CD4-positive, alpha-beta T cell treated with Interferon gamma for 1 hour (primary cell): ENCODE measurements around the gene RAB40B.

Experiments
- DNase-seq: peaks from one replicate; pipeline ENCODE4 v3.0.0-alpha.2; 2020

Gene RAB40B

DNA sequence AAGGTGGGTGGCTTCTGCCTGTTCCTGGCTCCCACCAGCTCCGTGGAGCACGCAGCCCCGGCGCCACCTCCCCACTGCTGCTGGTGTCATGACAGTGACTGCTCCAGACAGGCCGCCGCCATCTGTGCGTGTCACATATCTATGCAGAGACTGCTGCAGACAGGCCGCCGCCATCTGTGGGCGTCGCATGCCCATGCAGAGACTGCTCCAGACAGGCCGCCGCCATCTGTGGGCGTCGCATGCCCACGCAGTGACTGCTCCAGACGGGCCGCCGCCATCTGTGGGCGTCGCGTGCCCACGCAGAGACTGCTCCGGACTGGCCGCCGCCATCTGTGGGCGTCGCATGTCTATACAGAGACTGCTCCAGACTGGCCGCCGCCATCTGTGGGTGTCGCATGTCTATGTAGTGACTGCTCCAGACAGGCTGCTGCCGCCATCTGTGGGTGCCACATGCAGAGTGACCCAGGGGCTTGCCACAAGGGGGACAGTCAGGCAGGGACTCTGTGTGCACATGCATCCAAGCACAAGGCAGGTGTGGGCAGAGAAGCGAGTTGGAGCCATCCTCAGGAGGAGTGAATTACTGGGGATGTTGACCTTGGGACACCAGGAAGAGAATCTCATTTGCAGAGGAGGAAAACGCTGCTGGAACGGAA is 14.7 kb upstream of the RAB40B start:
- DNase-seq, result no peak

DNA sequence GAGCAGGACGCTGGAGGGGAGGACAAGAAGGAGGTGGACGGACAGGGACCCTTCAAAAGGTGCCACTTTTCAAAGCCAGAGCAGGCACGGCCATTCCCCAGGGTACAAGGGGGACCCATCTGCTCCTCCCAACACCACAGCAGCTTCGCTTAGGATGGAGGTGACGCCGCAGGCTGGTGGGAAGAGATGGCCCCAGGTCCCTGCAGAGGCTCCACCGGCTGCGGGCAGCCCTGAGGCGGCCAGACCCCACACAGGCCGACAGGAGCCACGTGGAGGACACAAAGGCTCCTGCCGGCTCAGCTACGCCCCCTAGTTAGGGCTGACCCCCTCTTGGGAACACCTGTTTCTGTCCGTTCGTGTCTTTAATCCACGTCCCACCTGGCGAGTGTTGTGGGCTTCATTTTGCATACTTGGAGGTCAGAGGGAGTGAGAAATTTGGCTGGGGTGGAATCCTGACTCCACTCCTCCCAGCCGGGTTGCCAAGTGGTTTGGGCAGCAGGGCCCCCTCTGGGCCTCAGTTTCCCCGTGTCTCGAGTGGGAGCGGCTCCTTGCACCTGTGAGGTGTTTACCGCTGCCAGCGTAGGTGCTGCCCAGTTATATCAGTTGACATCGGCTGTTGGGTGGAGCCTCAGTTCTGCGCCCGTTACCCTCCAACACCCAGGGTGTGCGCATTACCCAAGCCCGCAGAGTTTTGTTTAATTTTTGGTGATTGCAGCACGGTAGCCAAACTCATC is 12.2 kb upstream of the RAB40B start:
- DNase-seq, result no peak

DNA sequence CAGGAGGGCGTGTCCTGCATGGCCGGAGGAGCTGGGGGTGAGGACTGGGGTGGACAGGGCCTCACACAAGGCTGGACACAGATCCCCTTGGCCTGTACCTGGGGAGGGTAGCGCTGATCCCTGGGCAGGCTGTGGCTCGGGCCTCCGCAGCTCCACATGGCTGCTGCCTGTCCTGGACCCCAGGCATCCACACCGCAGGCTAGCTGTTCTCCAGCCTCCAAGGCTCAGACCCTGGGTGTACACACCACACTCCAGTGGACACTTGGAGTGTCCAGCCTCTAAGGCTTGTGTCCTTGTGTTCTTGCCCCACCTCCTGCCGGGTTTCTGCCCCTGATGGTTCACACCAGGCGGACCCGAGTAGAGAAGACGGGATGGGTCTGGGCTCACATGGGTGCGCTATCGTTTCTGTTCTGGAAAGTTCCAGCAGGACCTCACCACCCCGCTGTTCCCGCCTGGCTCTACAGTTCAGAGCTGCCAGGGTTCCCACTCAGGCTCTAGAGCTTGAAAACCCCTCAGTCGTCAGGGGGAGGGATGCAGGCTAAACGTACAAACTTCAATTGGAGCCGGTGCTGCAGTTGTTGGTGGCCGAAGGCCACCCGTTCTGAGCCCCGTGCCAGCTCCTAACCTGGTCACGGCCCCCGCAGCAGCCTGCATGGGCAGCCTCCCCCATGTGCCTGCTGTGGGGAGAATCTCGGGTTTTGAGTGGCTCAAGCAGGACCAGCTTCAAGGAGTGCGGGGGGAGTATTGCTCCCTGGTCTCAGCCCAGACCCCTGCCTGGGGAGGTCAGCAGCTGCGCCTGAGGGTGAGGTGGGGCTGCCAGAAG is 11.4 kb upstream of the RAB40B start:
- no peak for DNase-seq

DNA sequence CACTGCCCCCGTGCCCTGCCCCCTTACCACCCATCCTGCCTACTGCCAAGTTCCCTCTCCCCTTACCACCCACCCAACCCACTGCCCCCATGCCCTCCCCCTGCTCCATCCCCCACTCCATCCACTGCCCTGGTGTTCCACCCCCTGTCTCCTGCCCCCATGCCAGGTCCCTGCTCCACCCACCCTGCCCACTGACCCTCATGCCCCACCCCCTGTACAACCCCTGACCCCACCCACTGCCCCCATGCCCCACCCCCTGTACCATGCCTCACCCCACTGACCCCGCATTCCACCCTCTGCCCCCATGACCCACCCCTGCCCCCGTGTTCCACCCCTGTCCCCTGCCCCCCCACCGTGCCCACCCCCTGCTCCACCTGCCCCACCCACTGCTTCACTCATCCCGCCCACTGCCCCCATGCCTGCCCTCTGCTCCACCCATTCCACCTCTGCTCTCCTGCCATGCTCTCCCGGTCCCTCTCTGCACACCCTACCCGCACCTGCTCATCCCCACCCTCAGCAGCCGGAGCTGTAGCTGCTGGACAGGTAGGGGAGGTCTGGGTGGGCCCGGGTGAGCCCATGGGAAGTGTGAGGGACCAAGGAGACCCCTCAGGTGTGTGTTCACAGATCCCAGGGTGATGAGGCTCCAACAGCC is 10.7 kb upstream of the RAB40B start:
- no peak for DNase-seq

DNA sequence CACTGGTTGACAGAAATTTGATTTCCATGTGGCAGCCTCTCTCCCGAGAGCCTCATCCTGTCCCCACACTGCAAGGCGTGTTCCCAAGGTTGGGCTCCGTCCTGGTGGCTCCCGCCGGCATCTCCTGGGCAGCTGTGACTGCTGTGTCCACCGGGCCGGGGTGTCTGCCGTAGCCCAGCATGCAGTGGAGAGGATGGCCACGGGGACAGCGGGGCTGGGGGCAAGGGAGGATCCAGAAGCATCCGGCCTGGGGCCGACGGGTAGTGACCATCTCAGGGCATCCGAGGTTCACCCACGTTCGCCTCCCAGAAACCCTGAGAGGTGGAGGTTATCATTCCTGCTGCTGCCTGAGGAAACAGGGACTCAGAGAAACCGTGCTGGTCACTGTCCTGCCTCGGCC is 7.3 kb upstream of the RAB40B start:
- DNase-seq, result no peak

DNA sequence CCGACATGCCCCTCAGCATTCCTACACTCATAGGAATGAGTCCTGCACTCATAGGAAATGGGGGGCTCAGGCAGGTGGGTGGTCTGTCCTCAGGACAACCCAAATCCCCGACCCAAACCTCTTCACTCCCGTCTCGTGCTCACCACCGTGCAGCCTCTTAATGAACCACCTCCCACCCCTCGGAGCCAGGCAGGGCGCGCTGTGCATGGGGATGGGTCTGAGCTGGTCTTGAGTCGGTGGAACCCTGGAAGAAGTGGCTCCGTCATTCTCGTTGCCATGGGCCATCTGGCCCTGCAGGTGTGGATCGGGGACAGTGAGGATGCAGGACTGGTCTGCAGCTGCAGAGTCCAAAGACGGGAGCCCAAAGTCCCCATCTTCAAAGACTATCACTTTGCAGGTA is 6.4 kb upstream of the RAB40B start:
- DNase-seq, result no peak

DNA sequence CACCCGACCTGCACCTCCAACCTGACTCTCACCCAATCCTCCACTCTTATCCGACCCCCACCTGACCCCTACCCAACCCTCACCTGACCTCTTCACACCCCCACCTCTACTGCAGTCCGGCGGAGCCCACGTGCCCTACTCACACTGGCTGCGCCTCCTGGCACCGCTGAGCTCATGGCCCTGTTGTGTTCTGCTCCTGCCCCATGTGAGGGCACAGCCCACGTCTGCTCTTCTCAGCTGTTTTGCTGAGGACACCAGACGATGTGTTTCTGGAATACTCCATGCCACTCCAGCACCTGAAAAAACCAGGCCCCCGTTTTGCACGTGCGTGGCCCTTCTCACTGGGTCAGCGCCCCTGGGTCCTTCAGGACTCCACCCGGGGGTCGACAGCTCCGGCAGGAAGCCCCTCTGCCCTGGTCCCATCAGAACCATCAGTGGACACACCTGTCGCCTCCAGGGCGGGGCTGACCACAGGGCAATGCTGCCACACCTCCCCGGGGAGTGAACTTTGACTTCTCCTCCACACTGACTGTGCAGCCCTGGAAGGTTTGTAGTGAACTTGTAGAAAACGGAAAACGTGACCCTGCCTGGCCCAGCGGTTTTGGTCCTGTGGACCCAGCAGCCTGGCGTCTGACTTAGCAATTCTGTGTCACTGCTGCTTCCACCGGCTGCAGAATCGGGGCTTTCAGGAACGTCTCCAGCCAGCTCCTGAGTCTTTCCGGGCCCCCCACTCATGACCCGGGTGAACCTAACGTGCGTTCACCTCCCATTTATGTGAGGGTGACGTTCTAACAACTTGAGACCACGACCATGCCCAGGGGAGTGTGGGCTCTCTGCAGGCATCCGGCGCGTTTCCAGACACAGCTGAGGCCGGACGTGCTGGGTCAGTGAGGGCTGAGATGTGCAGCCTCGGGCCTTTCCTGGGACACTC is 5.7 kb upstream of the RAB40B start:
- no peak for DNase-seq

DNA sequence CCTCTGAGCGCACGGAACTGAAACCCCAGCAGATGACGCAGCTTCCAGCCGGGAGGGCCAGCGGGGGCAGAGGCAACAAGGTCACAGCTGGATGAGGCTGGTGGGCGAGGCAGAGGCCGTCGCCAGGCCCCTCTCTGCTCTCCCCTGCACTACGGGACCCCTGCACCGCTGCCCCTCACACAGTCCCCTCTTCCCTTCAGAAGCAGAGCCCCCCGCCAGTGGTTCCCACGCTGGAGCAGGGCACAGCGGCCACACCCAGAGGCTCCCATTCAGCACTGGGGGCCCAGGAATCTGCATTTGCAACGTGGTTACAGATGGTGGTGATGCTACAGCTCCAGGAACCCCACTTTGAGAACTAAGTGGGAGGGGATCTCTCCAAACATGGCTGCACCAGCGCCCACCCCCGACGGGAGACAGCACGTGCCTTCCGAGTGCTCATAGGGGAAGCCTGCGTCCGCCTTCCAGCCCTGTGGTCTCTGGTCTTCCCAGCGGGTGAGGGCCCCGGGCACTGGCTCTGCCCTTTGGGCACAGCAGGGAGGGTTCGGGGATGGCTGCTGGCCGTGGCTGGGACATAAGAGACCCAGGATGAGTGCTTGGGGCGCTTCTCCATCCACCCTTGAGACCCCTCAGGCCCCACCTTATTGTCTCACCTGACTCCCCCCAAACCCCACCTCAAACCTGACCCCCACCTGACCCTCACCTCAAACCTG is 4.7 kb upstream of the RAB40B start:
- no peak for DNase-seq

DNA sequence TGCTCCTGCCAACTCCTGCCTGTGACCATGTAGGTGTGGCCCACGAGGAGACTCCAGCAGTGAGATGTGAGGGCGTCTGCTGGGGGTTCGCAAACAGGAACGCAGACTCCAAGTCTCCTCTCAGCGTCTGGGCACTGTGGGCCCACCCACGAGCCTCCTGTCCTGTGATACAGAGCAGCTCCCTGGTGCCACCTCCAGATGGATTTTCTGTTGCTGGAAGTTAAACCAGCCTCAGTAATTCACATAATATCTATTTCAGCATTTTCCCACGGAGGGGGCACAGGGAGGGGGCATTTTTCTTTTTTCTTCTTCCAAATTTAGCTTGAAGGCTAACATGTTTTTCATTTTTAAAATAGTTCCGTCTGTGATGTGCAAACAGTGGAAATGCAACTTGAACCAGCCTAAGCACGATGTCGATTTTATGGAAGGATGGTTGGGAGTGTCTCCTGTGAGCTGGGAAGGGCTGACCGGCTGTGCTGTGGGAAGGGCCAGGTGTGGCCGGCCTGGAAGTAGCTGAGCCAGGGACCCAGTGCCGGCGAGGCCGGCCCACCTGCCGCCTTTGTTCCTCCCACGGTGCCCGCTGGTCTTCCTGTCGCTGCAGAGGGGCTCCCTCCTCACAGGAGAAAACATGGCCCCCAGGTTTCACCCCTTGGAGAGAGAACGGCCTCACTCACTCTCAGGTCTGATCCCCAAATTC is 3.9 kb upstream of the RAB40B start:
- no peak for DNase-seq

DNA sequence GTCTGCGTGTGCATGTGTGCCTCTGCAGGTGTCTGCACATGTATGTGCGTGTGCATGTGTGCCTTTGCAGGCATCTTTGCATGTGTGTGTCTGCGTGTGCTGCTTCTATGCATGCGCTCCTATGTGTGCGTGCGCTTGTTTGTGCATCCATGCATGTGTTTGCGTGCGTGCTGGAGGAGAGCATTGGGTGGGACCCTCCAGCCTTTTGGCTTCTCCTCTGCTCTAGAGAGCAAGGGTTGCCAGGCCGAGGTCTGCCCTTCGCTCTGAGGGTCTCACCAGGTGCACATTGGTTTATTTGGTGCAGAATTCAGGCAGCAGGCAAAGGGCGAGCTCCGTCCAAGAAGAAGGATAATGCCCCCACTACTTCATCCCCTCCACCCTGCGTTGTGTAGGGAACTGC is 1.1 kb upstream of the RAB40B start:
- DNase-seq, result no peak

DNA sequence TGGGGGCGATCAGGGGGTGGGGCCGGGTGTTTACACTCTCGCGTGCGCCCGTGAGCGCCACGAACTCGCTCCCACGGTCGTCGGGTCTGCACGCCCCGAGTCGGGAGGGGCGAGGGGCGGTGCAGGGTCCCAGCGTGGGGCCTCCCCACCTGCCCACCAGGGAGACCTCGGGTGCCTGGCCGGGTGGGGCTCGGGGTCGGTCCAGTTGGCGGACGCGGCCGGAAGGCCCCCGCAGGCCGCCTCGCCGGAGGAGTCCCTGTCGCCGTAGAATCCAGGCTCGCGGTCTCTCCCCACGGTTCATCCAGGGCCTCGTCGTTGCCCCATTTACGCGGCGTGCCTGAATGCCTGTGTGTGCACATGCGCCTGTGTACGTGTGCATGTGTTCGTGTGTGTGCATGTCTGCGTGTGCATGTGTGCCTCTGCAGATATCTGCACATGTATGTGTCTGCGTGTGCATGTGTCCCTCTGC is 510 bp upstream of the RAB40B start:
- DNase-seq, result no peak

DNA sequence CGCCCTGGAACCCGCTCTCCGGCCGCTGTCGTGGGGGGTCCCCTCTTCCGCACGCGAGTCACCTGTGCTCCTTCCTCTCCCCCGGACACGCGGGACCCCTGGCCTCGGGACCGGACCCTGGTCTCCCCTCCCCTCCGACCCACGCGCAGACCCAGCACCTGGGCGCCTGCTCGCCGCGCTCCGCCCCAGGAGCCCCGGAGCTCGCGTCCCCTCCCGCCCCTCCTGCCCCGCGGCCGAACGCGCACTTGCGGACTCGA is 762 bp downstream of the RAB40B start:
- DNase-seq, result no peak

DNA sequence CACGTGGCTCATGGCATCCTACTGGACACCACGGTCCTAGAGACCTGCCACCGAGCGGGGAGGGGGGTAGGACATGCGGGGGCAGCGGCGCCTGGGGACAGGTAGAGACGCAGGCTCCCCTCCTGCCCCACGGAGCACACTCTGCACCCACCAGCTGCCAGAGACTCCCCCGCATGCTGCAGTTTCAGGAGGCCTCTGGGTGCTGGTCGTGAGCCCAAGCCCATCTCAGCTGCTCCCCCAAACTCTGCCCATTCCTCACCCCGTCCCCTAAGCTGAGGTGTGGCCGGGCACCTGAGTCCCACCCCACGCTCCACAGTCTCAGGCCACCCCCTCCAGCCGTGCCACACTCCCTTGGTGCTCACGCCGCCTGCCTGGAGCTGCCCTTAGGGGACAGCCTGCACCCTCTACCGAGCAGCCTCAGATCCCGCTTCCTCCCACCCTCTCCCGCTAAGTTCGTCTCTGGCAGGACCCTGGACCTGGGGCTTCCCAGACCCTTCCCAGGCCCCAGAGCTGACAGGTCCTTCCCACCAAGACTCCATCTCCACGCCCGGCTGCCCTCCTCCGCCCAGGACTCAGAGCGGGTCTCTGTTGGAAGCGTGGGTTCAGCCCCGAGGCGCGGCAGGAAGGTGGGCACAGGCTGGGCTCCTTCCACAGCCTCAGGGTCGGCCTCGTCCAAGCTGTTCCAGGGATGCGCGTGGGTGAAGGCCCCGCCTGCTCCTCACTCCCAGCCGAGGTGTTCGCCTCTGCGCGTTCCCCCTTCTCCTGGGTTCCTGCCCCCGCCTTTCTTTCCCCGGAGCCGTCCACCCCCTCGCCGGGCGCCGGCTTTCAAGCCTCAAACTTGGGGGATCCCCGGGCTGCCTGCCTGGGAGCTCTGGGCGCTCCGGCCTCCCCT is 1.3 kb downstream of the RAB40B start:
- DNase-seq, result no peak

DNA sequence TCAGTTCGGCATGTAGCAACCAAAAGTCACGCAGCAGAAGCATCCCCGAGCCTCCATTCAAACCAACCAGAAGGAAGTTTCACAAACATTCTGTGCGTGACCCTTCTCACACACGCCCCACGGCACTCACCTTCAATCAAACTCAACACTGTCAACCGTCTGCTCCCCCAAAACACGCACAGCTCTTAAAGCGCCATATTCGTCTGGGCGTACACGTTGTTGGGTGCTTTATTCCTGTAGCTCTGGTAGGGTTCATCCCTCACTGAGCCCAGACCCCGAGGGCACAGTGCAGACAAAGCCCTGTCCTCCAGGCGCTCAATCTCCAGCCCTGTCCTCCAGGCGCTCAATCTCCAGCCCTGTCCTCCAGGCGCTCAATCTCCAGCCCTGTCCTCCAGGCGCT is 2.2 kb downstream of the RAB40B start:
- no peak for DNase-seq

DNA sequence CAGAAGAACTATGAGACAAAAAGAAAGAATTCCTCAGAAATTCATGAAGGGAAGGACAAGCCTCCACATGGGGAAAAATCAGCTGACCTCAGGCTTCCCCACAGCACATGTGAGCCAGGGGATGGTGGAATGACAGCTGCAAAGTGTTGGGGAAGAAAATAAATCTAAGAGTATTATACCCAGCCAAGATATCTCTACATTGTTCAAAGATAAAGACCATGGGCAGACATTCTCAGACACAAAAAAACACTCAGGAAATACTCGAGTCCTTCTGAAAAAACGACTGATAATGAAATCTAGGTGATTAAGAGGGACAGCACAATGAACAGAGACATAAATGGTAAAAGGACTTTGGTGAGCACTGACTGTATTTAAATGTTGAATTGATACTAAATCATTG is 3.9 kb downstream of the RAB40B start:
- DNase-seq, result no peak

DNA sequence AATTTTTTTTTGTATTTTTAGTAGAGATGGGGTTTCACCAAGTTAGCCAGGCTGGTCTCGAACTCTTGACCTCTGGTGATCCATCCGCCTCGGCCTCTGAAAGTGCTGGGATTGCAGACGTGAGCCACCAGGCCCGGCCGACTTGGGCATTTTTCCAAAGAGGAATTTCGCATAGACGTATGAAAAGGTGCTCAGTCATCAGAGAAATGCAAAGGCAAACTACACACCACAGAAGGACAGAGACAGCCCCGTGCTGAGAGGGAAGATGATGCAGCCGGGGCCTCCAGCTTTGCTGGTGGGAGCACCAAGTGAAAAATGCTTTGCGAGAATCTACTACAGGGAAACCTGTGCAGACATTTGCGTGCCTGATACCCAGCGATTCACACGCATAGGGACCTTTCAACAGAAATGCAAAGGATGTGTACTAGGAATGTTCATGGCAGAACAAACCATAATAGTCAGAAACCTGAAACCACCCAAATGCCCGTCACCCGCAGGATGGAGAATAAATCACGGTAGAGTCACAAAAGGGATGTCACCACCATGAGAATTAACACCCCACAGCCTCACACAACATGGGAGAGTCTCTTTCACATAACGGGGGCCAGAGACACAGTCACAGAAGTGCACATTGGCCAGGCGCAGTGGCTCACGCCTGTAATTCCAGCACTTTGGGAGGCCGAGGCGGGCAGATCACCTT is 5.2 kb downstream of the RAB40B start:
- DNase-seq, result no peak

DNA sequence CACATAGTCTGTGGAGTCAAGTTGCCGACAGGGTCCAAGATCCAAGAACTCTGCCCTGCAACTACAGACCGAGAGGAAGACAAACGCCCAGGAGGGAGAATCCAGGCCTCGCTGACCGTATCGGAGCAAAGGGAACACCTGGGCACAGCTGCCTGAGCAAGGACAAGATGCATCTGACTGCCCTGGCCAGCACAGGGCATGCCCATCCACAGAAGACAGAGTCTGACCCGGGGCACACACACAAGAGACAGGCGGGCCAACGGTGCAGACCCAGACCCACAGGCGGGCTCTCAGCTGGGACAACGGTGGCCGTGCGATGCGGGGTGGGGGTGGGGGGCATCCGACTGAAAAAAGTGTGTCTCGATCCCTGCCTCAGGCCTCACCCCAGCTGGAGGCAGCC is 6.2 kb downstream of the RAB40B start:
- no peak for DNase-seq

DNA sequence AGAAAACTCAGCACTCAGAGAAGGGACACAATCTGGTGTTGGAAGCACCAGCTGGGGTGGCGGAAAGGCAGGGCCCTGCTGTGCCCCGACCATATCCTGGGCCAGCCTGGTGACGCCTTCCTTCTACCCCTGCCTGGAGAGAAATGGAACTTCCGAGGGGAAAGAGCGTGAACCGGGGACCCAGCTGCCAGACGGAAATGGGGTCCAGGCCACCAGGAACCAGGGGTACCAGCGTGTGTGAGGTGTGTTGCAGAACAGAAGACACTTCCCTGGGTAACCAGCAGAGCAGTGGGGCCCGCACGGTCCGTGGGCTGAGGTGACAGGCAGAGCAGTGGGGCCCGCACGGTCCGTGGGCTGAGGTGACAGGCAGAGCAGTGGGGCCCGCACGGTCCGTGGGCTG is 6.8 kb downstream of the RAB40B start:
- DNase-seq, result no peak

DNA sequence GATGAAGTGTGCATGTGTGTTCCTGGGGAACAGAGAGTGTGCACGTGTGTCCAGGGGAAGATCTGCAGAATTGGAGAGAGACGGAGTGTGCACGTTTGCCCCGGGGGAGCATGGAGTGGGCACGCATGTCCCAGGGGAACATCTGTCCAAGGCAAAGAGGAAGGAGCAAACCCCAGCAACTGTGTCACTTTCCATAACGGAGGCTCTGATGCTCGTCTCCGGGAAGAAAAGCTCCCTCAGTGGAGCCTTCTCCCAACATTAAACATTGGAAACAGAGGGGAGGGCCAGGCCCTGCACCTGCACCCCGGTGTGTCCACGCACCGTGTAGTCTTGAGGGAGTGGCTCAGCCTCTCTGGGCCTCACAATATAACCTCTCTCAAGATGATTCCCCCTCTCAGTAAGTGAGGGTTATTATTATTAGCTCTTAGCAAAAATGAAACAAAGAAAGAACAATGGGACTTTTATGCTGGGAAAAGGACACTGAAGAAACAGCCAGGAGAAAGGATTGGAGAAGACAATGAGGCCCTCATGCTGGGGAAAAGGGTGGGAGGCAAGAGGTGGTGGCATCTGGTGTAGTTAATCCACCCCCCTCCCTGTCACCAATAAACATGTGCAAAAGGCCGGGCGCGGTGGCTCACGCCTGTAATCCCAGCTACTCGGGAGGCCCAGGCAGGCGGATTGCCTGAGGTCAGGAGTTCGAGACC is 7.6 kb downstream of the RAB40B start:
- no peak for DNase-seq
